Measurements from ENCODE around the gene ZRANB3. TPM values are rescaled to one million over a fixed set of nuclear protein-coding genes. Genes with fewer than 3 reads are reported as not detected.

The ZRANB3 gene
- polyA plus RNA-seq, 1 donor (not counting 4 experiments of a cell fraction or from before 2014, with no cell fraction given), result 10.6 TPM

DNA sequence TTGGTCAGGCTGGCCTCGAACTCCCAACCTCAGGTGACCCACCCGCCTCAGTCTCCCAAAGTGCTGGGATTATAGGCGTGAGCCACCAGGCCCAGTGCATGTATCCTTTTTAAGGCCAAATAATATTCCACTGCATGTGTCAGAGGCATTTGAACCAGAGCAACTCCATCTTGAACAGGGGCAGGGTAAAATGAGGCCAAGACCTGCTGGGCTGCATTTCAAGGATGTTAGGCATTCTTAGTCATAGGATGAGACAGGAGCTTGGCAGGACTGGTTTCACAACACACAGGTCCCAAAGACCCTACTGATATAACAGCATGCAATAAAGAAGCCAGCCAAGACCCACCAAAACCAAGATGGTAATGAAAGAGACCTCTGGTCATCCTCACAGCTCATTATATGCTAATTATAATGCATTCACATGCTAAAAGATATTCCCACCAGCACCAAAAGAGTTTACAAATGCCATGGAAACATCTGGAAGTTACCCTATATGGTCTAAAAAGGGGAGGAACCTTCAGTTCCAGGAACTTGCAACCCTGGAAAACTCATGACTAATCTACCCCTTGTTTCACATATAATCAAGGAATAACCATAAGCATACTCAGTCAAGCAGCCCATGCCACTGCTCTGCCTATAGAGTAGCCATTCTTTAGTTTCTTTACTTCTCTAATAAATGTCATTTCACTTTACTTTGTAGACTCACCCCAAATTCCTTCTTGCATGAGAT, 274.3 kb downstream of the ZRANB3 start:
- no peak for DNase-seq (ENCODE audit: low read depth, low spot score)
- Histone ChIP-seq H2AFZ (ENCODE audit: control insufficient read depth, low read length) (no peak overlapping the region), H3K27me3 (ENCODE audit: control insufficient read depth, extremely low read depth, insufficient read depth, low read length) (no peaks in the 10 kb centered on the region), H4K20me1 (ENCODE audit: control insufficient read depth, extremely low read depth, insufficient read depth, low read length) (no peaks in the 10 kb centered on the region), H3K9ac (ENCODE audit: control insufficient read depth, extremely low read depth, insufficient read depth, low read length) (no peak overlapping the region), H3K4me3 (ENCODE audit: control insufficient read depth in 2 of 3, extremely low read depth in 1 of 3, insufficient read depth in 2 of 3, low read depth in 1 of 3, low read length in 3 of 3) (peak overlapping the region in 1 of 3 experiments; percentile 11), H3K79me2 (ENCODE audit: control insufficient read depth, insufficient read depth, low read length) (no peaks in the 10 kb centered on the region), H3K4me1 (ENCODE audit: control insufficient read depth, extremely low read depth, insufficient read depth, low read length) (peaks cover 19% of the 10 kb centered on the region), H3K27ac (ENCODE audit: control insufficient read depth, insufficient read depth, low read length) (peak overlapping the region; percentile 83), H3K36me3 (ENCODE audit: control insufficient read depth in 2 of 2, extremely low read depth in 1 of 2, insufficient read depth in 2 of 2, low read length in 2 of 2) (no peaks in the 10 kb centered on the region), H3K9me3 (ENCODE audit: control insufficient read depth, low read depth, low read length) (no peaks in the 10 kb centered on the region), H3K4me2 (ENCODE audit: control insufficient read depth, extremely low read depth, insufficient read depth, low read depth, low read length) (no peak overlapping the region), H3K9me1 (ENCODE audit: control insufficient read depth, extremely low read depth, insufficient read depth, low read length) (no peaks in the 10 kb centered on the region)
- dilution Hi-C loops (cut with MboI; ENCODE audit: extremely low pct_ligation_motif_present, low sequenced_read_pairs), result no loop called here
- peak; percentile 29 for FAIRE-seq
- TF ChIP-seq, protein P1, sequence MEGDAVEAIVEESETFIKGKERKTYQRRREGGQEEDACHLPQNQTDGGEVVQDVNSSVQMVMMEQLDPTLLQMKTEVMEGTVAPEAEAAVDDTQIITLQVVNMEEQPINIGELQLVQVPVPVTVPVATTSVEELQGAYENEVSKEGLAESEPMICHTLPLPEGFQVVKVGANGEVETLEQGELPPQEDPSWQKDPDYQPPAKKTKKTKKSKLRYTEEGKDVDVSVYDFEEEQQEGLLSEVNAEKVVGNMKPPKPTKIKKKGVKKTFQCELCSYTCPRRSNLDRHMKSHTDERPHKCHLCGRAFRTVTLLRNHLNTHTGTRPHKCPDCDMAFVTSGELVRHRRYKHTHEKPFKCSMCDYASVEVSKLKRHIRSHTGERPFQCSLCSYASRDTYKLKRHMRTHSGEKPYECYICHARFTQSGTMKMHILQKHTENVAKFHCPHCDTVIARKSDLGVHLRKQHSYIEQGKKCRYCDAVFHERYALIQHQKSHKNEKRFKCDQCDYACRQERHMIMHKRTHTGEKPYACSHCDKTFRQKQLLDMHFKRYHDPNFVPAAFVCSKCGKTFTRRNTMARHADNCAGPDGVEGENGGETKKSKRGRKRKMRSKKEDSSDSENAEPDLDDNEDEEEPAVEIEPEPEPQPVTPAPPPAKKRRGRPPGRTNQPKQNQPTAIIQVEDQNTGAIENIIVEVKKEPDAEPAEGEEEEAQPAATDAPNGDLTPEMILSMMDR (optimal IDR thresholded peaks at IDR 0.05 in 1 of 3, IDR thresholded peaks at IDR 0.05 in 1 of 3, conservative IDR thresholded peaks at IDR 0.05 in 1 of 3; ENCODE audit: extremely low read depth in 1 of 3, insufficient read depth in 2 of 3, low read length in 3 of 3), result no peak
- TF ChIP-seq EZH2 (IDR thresholded peaks at IDR 0.05; ENCODE audit: low read length), result no peak

DNA sequence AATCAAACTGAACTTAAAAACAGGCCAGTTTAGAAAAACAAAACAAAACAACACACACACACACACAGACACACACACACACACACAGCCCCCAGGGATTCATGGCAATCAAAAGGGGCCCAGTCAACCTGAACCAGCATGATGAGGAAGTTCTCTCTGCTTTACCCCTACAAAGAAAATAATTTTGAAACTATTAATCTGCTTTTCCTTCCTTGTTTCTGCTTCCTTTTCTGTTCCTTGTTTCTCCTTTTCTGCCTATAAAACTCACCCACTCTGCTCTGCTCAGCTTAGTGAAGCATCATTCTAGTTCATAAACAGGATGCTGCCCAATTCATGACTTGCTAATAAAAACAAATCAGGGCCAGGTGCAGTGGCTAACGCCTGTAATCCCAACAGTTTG, 275.8 kb downstream of the ZRANB3 start:
- TF ChIP-seq EZH2 (IDR thresholded peaks at IDR 0.05; ENCODE audit: low read length), result no peak
- TF ChIP-seq, protein P1 (optimal IDR thresholded peaks at IDR 0.05 in 1 of 3, IDR thresholded peaks at IDR 0.05 in 1 of 3, conservative IDR thresholded peaks at IDR 0.05 in 1 of 3; ENCODE audit: extremely low read depth in 1 of 3, insufficient read depth in 2 of 3, low read length in 3 of 3), result no peak
- no peak overlapping the region for H3K9ac ChIP-seq (ENCODE audit: control insufficient read depth, extremely low read depth, insufficient read depth, low read length)
- H3K4me3 ChIP-seq (ENCODE audit: control insufficient read depth in 2 of 3, extremely low read depth in 1 of 3, insufficient read depth in 2 of 3, low read depth in 1 of 3, low read length in 3 of 3), result no peak overlapping the region
- H3K9me1 ChIP-seq (ENCODE audit: control insufficient read depth, extremely low read depth, insufficient read depth, low read length), result no peaks in the 10 kb centered on the region
- dilution Hi-C loops (cut with MboI; ENCODE audit: extremely low pct_ligation_motif_present, low sequenced_read_pairs), result no loop called here
- FAIRE-seq (no peak), DNase-seq (ENCODE audit: low read depth, low spot score) (no peak)
- H3K79me2 ChIP-seq (ENCODE audit: control insufficient read depth, insufficient read depth, low read length), result no peaks in the 10 kb centered on the region
- no peaks in the 10 kb centered on the region for H3K9me3 ChIP-seq (ENCODE audit: control insufficient read depth, low read depth, low read length)
- H2AFZ ChIP-seq (ENCODE audit: control insufficient read depth, low read length), result no peak overlapping the region
- no peaks in the 10 kb centered on the region for H3K27me3 ChIP-seq (ENCODE audit: control insufficient read depth, extremely low read depth, insufficient read depth, low read length)
- peaks cover 19% of the 10 kb centered on the region for H3K4me1 ChIP-seq (ENCODE audit: control insufficient read depth, extremely low read depth, insufficient read depth, low read length)
- H3K4me2 ChIP-seq (ENCODE audit: control insufficient read depth, extremely low read depth, insufficient read depth, low read depth, low read length), result no peak overlapping the region
- no peak overlapping the region for H3K27ac ChIP-seq (ENCODE audit: control insufficient read depth, insufficient read depth, low read length)
- no peaks in the 10 kb centered on the region for H4K20me1 ChIP-seq (ENCODE audit: control insufficient read depth, extremely low read depth, insufficient read depth, low read length)
- H3K36me3 ChIP-seq (ENCODE audit: control insufficient read depth in 2 of 2, extremely low read depth in 1 of 2, insufficient read depth in 2 of 2, low read length in 2 of 2), result no peaks in the 10 kb centered on the region
